ENCODE measurements around the gene NIN.
"Not testable (repeated sequence)": the region's sequence is repeated elsewhere in the genome, so short reads cannot be mapped to it uniquely, and the experiment has no call there.

The NIN gene

GRCh38 chr14:50719911-50720759, 110.8 kb downstream of the NIN start:
- DNase-seq (ENCODE audit: low read depth in 2 of 2), result no peak

DNA sequence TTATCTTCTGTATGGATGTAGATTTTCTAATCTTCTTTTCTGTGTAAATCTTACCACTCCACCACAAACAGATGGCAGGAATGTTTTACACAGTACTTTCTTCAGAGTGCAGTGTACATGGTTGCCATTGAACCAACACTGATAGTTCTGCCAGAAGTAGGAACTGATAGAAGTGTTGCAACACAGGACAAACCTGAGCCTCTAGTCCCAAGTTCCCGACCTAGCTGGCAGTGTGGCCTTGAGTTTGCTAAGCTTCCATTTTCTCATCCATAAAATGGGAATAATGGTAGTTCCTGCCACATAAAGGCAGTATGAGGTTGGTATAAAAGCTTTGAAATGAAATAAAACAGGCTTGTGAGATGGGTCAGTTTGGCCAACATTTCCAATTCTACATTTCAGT, 112.0 kb downstream of the NIN start:
- DNase-seq (ENCODE audit: low read depth in 2 of 2), result no peak

- DNase-seq (ENCODE audit: low read depth in 2 of 2), result no peak
Measured at GRCh38 chr14:50717811-50718210, 113.2 kb downstream of the NIN start.

GRCh38 chr14:50714450-50715073, 116.4 kb downstream of the NIN start:
- no peak for DNase-seq (ENCODE audit: low read depth in 2 of 2)

DNA sequence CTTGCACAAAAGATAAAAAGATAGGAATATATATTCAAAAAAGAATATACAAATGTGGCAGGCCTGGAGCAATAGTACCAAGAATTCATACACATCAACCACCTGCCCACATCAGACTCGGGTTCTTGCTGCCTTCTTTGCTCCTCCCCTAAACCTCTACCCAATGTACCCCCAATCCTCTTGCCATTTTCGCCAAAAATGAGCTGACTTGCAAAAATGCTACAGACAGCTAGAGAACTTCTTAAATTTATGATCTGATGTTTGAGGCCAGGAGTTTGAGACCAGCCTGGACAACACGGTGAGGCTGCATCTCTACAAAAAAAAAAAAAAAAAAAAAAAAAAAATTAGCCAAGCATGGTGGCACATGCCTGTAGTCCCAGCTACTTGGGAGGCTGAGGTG, 119.9 kb downstream of the NIN start:
- DNase-seq (ENCODE audit: low read depth in 2 of 2), result no peak

GRCh38 chr14:50705026-50705593, 125.9 kb downstream of the NIN start:
- no peak for DNase-seq (ENCODE audit: low read depth in 2 of 2)

- DNase-seq (ENCODE audit: low read depth in 2 of 2), result no peak
Measured at GRCh38 chr14:50704454-50705010, 126.4 kb downstream of the NIN start.

GRCh38 chr14:50697659-50698290, 133.2 kb downstream of the NIN start:
- no peak for DNase-seq (ENCODE audit: low read depth in 2 of 2)

GRCh38 chr14:50694260-50694659, 136.7 kb downstream of the NIN start:
- not testable (repeated sequence) for DNase-seq (ENCODE audit: low read depth in 2 of 2)

- no peak for DNase-seq (ENCODE audit: low read depth in 2 of 2)
Measured at GRCh38 chr14:50688875-50689274, 142.1 kb downstream of the NIN start.

DNA sequence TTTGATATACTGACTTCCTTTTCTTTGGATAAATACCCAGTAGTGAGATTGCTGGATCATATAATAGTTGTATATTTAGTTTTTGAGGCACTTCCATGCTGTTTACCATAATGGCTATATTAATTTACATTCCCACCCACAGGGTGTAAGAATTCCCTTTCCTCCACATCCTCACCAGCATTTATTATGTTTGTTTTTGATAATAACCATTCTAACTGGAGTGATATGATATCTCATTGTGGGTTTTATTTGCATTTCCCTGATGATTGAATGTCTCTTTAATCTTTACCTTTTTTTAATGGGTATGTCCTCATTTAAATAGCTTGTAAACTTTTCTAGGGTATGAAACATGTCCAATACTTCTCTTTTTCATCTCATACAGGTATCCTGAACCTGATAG, 151.3 kb downstream of the NIN start:
- DNase-seq (ENCODE audit: low read depth in 2 of 2), result no peak

- DNase-seq (ENCODE audit: low read depth in 2 of 2), result no peak
Measured at GRCh38 chr14:50678163-50678562, 152.8 kb downstream of the NIN start.

DNA sequence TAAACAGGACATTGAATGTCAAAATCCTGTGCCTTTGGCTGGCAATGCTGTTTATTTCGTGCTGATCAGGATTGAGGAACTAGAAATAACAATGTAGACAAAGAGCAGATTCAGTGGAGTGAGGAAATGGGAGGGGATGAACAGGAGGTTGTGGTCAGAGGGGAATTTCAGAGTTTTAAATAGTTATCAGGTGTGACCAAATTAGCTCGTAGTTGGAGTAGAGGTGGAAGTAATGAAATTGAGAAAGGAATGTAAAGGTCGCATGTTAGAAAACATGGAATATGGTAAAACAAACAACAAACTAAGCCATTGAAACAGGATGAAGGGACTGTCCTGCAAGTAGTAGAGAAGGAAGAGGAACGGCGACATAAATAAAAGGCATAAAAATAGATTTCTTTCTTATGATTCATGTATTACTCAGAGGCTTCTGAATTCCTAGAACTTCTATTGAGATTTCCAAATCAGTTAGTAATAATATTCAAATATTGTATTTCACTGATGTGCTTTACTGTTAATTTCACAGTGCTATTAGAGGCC, 153.4 kb downstream of the NIN start:
- DNase-seq (ENCODE audit: low read depth in 2 of 2), result no peak

GRCh38 chr14:50676814-50677516, 154.0 kb downstream of the NIN start:
- DNase-seq (ENCODE audit: low read depth in 2 of 2), result no peak

DNA sequence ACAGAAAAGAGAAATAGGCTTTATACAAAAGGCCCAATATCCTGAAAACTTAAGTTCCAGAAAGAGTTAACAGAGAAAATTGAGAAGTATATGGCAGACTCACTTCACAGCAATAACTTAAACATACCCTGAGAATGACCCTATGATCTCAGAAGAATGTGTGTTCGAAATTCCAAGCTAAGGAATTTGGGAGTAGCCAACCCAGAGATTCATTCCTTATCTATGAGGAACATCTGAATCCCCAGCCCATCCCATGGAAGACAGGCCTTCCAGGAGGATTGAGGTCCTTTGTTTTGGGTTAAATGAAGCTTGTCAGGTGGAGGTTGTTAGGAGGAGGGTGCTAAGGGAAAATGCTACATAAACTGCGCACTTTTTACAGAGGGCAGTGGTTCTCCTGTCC, 155.4 kb downstream of the NIN start:
- DNase-seq (ENCODE audit: low read depth in 2 of 2), result no peak

- no peak for DNase-seq (ENCODE audit: low read depth in 2 of 2)
Measured at GRCh38 chr14:50670866-50671256, 160.1 kb downstream of the NIN start.

GRCh38 chr14:50670196-50670865, 160.6 kb downstream of the NIN start:
- DNase-seq (ENCODE audit: low read depth in 2 of 2), result no peak
